Measurements from ENCODE around the gene MARCHF2. TPM values are rescaled to one million over a fixed set of nuclear protein-coding genes. Genes with fewer than 3 reads are reported as not detected.
A peak's percentile ranks its signal among the peaks of the same experiment; 100 is the strongest.
"Not testable (repeated sequence)": the region's sequence is repeated elsewhere in the genome, so short reads cannot be mapped to it uniquely, and the experiment has no call there.

MARCHF2 gene
- total RNA-seq, 1 donor from 2014 or later = 146 TPM

- peak overlapping the region; percentile 76 for H3K27ac ChIP-seq
- H3K27me3 ChIP-seq = no peaks in the 10 kb centered on the region
- intact Hi-C loops (cut with DNase I) = no loop called here
- peaks cover 14% of the 10 kb centered on the region for H3K4me1 ChIP-seq
- no peaks in the 10 kb centered on the region for H3K9me3 ChIP-seq
- peak in 1 of 2 donors; percentile 95 for DNase-seq (ENCODE audit: extremely low spot score in 2 of 2)
- peak overlapping the region; percentile 2 to 25 for H3K4me3 ChIP-seq
- peaks cover 0 to 5% of the 10 kb centered on the region in 2 donors for H3K36me3 ChIP-seq
- TF ChIP-seq POLR2AphosphoS5 (IDR thresholded peaks at IDR 0.05; ENCODE audit: insufficient read depth in 1 of 2, low read depth in 1 of 2) (peak; percentile 86 to 96), CTCF (IDR thresholded peaks at IDR 0.05) (no peak)
These were observed 10.7 kb downstream of the MARCHF2 start for GRCh38 chr19:8423817-8424223.

GRCh38 chr19:8425331-8425730 is 12.2 kb downstream of the MARCHF2 start:
- Histone ChIP-seq H3K27ac (peak overlapping the region; percentile 76), H3K4me1 (peaks cover 14% of the 10 kb centered on the region)
- H3K27me3 ChIP-seq; H3K36me3 ChIP-seq; DNase-seq (ENCODE audit: extremely low spot score in 2 of 2); intact Hi-C loops (cut with DNase I); H3K4me3 ChIP-seq; H3K9me3 ChIP-seq: not testable (repeated sequence)

GRCh38 chr19:8426283-8426682 is 13.2 kb downstream of the MARCHF2 start:
- H3K4me3 ChIP-seq = no peak overlapping the region
- no peak overlapping the region for H3K27ac ChIP-seq
- intact Hi-C loops (cut with DNase I) = no loop called here
- no peaks in the 10 kb centered on the region for H3K27me3 ChIP-seq
- H3K4me1 ChIP-seq = peaks cover 14% of the 10 kb centered on the region
- TF ChIP-seq POLR2AphosphoS5 (IDR thresholded peaks at IDR 0.05; ENCODE audit: insufficient read depth in 1 of 2, low read depth in 1 of 2) (no peak), POLR2A (IDR thresholded peaks at IDR 0.05) (no peak), CTCF (IDR thresholded peaks at IDR 0.05) (no peak)
- peaks cover 0 to 12% of the 10 kb centered on the region in 2 donors for H3K36me3 ChIP-seq
- no peaks in the 10 kb centered on the region for H3K9me3 ChIP-seq
- DNase-seq (ENCODE audit: extremely low spot score in 2 of 2) = no peak

- H3K27me3 ChIP-seq = no peaks in the 10 kb centered on the region
- DNase-seq (ENCODE audit: extremely low spot score in 2 of 2) = no peak
- peaks cover 0 to 12% of the 10 kb centered on the region in 2 donors for H3K36me3 ChIP-seq
- H3K9me3 ChIP-seq = no peaks in the 10 kb centered on the region
- peaks cover 8% of the 10 kb centered on the region for H3K4me1 ChIP-seq
- no peak overlapping the region for H3K4me3 ChIP-seq
- no peak overlapping the region for H3K27ac ChIP-seq
- TF ChIP-seq POLR2A (IDR thresholded peaks at IDR 0.05) = no peak
- no peak for TF ChIP-seq CTCF (IDR thresholded peaks at IDR 0.05)
- no peak for TF ChIP-seq POLR2AphosphoS5 (IDR thresholded peaks at IDR 0.05; ENCODE audit: insufficient read depth in 1 of 2, low read depth in 1 of 2)
- intact Hi-C loops (cut with DNase I) = no loop called here
These were observed 15.9 kb downstream of the MARCHF2 start for GRCh38 chr19:8429044-8429443.

- no peak for TF ChIP-seq POLR2AphosphoS5 (IDR thresholded peaks at IDR 0.05; ENCODE audit: insufficient read depth in 1 of 2, low read depth in 1 of 2)
- no peak for TF ChIP-seq POLR2A (IDR thresholded peaks at IDR 0.05)
- TF ChIP-seq CTCF (IDR thresholded peaks at IDR 0.05) = no peak
- Histone ChIP-seq H3K27ac (no peak overlapping the region), H3K4me1 (no peaks in the 10 kb centered on the region), H3K27me3 (no peaks in the 10 kb centered on the region), H3K9me3 (no peaks in the 10 kb centered on the region), H3K36me3 (peaks cover 0 to 12% of the 10 kb centered on the region in 2 donors), H3K4me3 (no peak overlapping the region)
- DNase-seq (ENCODE audit: extremely low spot score in 2 of 2) = no peak
- intact Hi-C loops (cut with DNase I) = no loop called here
These were observed 16.7 kb downstream of the MARCHF2 start for GRCh38 chr19:8429826-8430225.

GRCh38 chr19:8430650-8431049 is 17.5 kb downstream of the MARCHF2 start:
- no peak for DNase-seq (ENCODE audit: extremely low spot score in 2 of 2)
- intact Hi-C loops (cut with DNase I) = no loop called here
- Histone ChIP-seq H3K27me3 (no peaks in the 10 kb centered on the region), H3K4me1 (no peaks in the 10 kb centered on the region), H3K9me3 (no peaks in the 10 kb centered on the region), H3K36me3 (peaks cover 0 to 12% of the 10 kb centered on the region in 2 donors), H3K27ac (no peak overlapping the region), H3K4me3 (no peak overlapping the region)
- TF ChIP-seq CTCF (IDR thresholded peaks at IDR 0.05) = no peak
- no peak for TF ChIP-seq POLR2A (IDR thresholded peaks at IDR 0.05)
- no peak for TF ChIP-seq POLR2AphosphoS5 (IDR thresholded peaks at IDR 0.05; ENCODE audit: insufficient read depth in 1 of 2, low read depth in 1 of 2)

All from vagina (tissue), 2 donors.